Hepatocyte (in vitro differentiated cells): ENCODE measurements around the gene HDAC8.

ENCODE experiments used
- EZH2phosphoT487 ChIP-seq: fragments of 200-600 bp; sonication (generic); IDR thresholded peaks from one replicate; pipeline ENCODE4 v1.6.1; 2018; ENCODE audit warnings: antibody characterized with exemption, mild to moderate bottlenecking, low read depth, moderate library complexity; ENCODE audit not compliant: unreplicated experiment, severe bottlenecking
- TF ChIP-seq, protein P1 (sequence below): fragments of 200-600 bp; sonication (generic); IDR thresholded peaks from 2 replicates; pipeline ENCODE4 v1.5.1; 2016; ENCODE audit warnings: antibody characterized with exemption, mild to moderate bottlenecking; ENCODE audit not compliant: poor library complexity

DNA sequence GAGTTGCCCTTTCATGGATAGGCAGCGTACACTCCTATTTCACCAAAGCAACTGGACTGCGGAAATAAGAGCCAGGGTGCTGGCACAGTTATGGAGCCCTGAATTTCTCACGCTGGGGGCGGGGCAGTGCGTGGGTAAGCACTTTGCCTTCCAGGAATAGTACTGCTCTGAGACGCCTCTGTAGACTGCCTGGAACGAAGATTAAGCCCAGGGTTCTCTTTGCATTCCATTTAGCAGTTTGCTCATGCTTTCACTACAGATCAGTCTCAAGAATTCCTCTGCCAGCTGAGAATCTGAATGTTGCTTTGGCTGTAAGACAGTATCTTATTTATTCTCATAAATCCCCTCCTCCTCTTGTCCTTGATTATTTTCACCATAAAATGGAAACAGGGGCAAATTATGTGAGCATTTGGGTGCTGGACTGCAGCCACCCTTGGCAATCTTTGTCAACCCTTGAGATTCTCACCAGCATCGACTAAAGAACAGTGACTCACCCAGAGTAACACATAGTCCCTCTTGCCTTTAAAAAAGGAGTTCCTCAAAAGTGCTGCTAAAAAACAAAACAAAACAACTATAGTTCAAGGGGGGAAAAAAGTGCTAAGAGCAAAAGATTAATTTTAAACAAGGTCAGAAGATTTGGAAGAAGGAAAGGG, 178.0 kb downstream of the HDAC8 start:
- TF ChIP-seq, protein P1, sequence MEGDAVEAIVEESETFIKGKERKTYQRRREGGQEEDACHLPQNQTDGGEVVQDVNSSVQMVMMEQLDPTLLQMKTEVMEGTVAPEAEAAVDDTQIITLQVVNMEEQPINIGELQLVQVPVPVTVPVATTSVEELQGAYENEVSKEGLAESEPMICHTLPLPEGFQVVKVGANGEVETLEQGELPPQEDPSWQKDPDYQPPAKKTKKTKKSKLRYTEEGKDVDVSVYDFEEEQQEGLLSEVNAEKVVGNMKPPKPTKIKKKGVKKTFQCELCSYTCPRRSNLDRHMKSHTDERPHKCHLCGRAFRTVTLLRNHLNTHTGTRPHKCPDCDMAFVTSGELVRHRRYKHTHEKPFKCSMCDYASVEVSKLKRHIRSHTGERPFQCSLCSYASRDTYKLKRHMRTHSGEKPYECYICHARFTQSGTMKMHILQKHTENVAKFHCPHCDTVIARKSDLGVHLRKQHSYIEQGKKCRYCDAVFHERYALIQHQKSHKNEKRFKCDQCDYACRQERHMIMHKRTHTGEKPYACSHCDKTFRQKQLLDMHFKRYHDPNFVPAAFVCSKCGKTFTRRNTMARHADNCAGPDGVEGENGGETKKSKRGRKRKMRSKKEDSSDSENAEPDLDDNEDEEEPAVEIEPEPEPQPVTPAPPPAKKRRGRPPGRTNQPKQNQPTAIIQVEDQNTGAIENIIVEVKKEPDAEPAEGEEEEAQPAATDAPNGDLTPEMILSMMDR, result no peak
- no peak for TF ChIP-seq EZH2phosphoT487
